ENCODE results near the gene DDX52. TPM values are rescaled to one million over a fixed set of nuclear protein-coding genes. Genes with fewer than 3 reads are reported as not detected.
A peak's percentile ranks its signal among the peaks of the same experiment; 100 is the strongest.

Gene DDX52
- total RNA-seq, 1 donor from 2014 or later: 49.4 TPM

DNA sequence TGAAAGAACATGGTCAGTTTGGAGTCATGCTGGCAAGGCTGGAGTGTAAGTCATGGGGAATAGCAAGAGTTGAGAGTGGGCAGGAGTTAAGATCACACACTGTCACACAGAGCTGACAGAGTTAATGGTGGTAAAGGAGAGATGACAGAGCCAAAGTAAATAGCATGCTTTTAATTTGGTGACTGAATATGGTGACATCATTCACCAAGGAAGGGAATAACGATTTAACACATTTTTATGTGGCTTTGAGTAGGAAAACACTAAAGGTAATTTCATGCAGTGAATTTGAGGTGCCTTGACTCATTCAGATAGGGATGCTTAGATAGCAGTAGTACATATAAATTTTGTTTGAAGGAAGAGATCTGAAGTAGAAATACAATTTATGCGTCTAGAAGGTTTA lies 76.1 kb downstream of the DDX52 start:
- DNase-seq (ENCODE audit: extremely low spot score, unreplicated experiment): no peak
- peaks cover 35% of the 10 kb centered on the region for H3K36me3 Mint-ChIP-seq
- TF ChIP-seq, protein P1, sequence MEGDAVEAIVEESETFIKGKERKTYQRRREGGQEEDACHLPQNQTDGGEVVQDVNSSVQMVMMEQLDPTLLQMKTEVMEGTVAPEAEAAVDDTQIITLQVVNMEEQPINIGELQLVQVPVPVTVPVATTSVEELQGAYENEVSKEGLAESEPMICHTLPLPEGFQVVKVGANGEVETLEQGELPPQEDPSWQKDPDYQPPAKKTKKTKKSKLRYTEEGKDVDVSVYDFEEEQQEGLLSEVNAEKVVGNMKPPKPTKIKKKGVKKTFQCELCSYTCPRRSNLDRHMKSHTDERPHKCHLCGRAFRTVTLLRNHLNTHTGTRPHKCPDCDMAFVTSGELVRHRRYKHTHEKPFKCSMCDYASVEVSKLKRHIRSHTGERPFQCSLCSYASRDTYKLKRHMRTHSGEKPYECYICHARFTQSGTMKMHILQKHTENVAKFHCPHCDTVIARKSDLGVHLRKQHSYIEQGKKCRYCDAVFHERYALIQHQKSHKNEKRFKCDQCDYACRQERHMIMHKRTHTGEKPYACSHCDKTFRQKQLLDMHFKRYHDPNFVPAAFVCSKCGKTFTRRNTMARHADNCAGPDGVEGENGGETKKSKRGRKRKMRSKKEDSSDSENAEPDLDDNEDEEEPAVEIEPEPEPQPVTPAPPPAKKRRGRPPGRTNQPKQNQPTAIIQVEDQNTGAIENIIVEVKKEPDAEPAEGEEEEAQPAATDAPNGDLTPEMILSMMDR (conservative IDR thresholded peaks at IDR 0.05): no peak
- H3K27me3 Mint-ChIP-seq: no peaks in the 10 kb centered on the region
- H3K4me1 Mint-ChIP-seq (ENCODE audit: unreplicated experiment): no peaks in the 10 kb centered on the region
- no peaks in the 10 kb centered on the region for H3K9me3 Mint-ChIP-seq
- H3K4me3 Mint-ChIP-seq: no peak overlapping the region
- no peak overlapping the region for H3K27ac Mint-ChIP-seq

DNA sequence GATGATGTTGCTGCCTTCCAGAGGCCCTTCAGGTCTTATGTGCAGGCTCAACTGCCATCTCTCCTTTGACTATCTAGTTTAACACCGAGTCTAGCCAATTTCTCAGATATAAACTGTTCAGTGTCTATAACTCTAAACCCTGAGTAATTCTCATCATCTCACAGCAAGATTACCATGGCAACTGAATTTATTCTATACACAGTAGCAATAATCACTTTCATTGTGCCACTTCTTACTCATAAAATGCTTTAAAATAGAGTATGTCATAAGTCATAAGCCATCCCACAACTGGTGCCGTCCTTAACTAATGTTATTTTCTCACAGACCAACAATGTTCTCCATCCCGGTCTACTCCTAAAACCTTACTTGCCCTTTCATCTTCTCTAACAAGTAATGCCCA lies 79.0 kb downstream of the DDX52 start:
- Mint-ChIP-seq H3K9me3 (no peaks in the 10 kb centered on the region), H3K27ac (no peak overlapping the region), H3K27me3 (no peaks in the 10 kb centered on the region), H3K4me1 (ENCODE audit: unreplicated experiment) (no peaks in the 10 kb centered on the region), H3K4me3 (no peak overlapping the region), H3K36me3 (peaks cover 37% of the 10 kb centered on the region)
- TF ChIP-seq, protein P1 (conservative IDR thresholded peaks at IDR 0.05): no peak
- DNase-seq (ENCODE audit: extremely low spot score, unreplicated experiment): no peak

DNA sequence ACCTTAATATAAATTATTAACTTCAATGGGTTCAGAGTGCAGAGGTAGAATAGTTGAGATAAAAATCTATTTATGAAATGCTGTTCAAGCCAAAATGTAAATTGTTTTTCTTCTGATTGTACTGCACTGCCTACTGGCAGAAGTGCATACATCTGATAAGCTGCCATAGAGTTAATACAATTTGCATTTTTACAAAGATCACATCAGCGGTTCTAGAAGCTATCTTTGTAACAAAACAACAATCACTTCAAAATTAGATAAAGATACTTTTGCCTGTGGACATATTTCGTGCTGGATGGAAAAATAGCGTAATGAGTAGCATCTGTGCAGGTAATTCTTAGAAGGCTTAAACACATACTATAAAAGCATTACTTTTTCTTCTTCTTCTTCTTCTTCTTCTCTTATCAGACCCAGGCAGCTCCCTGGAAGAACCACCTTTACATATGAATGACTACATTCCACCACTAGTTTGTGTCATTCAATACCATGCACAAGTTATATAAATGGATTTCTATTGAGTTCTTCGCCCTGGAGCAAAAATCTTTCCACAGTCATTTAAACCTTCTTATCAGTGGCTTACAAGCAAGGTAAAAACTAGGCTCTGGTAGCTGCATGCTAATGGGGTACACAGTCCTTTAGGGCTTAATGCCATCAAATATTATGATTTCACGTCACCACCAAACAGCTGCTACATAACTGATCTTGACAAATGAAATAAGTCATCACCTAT lies 81.1 kb downstream of the DDX52 start:
- no peak for DNase-seq (ENCODE audit: extremely low spot score, unreplicated experiment)
- H3K27me3 Mint-ChIP-seq: no peaks in the 10 kb centered on the region
- TF ChIP-seq, protein P1 (conservative IDR thresholded peaks at IDR 0.05): no peak
- H3K9me3 Mint-ChIP-seq: no peaks in the 10 kb centered on the region
- H3K4me3 Mint-ChIP-seq: no peak overlapping the region
- H3K27ac Mint-ChIP-seq: peak overlapping the region; percentile 16
- no peaks in the 10 kb centered on the region for H3K4me1 Mint-ChIP-seq (ENCODE audit: unreplicated experiment)
- H3K36me3 Mint-ChIP-seq: peaks cover 43% of the 10 kb centered on the region

Small RNA genes within 50 kb of the gene (microRNA-seq; reads per million reads assigned to microRNA genes)
- not detected for gene MIR378J

Other genes starting within 250 kb of the DDX52 start
- gene ACACA, start 236.6 kb downstream of the DDX52 start, total RNA-seq (ENCODE audit: low replicate concordance): 86.7 and 101 TPM in 2 replicates
- gene TADA2A, start 236.6 kb downstream of the DDX52 start, total RNA-seq (ENCODE audit: low replicate concordance): 26.1 and 28.5 TPM in 2 replicates
- gene DUSP14, start 153.6 kb downstream of the DDX52 start, total RNA-seq (ENCODE audit: low replicate concordance): 12.7 and 16.0 TPM in 2 replicates
- gene SYNRG, start 34.0 kb downstream of the DDX52 start, total RNA-seq (ENCODE audit: low replicate concordance): 41.8 and 45.0 TPM in 2 replicates
- gene HNF1B, start 101.6 kb upstream of the DDX52 start, total RNA-seq (ENCODE audit: low replicate concordance): 10.6 and 19.0 TPM in 2 replicates

All from type B pancreatic cell (in vitro differentiated cells).